HG03097 (cell line): ENCODE results near the gene TOMM6.

Experiments
- ATAC-seq: cut with Tn5 transposase; IDR thresholded peaks from one replicate; pipeline ENCODE4 v1.9.1; 2021; ENCODE audit not compliant: unreplicated experiment, low FRiP score

TOMM6 gene

DNA sequence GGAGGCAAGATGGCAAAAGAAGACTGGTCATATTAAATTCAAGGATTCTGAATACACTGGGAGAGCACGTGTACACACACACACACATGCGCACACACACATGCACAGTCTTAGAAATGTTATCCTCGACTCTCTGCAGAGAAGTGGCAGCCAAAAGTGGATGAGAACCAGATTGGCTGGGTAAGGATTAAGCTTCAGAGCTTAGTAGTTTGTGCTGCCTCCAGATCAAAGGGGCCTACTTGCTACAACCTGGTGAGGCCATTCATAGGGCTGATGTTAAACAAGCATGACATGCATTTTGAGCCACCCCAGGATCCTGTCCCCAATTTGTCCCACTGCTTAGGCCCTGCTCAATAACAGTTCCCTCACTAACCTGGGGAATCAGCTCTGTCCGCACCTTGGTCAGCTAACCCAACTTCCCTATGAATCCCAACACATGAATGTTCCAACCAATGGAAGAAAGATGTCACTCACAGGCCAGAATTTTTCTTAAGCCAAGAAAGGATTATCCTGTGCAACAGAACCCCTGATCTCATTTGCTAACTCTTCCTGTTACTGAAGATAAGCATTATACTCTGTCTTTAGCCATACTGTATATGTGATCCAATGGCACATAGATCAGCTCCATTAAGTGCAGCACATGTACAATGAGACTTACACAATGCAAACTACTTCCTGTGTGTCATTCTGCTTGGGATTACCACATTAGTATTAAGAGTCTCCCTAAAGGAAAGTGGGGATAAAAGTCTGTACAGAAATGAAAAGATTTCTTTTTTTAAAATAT, 31.0 kb downstream of the TOMM6 start:
- no peak for ATAC-seq

DNA sequence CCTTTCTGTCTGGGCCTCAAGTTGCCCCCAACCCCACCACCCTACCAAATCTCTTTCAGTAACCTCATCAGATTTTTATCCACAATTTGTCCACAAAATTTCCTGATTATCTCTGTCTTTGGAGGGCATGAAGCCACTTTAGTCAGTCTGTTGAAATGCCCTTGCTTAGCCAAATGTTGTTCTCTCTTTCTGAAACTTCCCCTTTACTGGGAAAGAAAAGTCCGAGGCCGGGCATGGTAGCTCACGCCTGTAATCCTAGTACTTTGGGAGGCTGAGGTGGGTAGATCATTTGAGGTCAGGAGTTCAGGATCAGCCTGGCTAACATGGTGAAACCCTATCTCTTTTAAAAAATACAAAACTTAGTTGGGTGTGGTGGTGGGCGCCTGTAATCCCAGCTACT, 33.8 kb downstream of the TOMM6 start:
- ATAC-seq, result no peak

DNA sequence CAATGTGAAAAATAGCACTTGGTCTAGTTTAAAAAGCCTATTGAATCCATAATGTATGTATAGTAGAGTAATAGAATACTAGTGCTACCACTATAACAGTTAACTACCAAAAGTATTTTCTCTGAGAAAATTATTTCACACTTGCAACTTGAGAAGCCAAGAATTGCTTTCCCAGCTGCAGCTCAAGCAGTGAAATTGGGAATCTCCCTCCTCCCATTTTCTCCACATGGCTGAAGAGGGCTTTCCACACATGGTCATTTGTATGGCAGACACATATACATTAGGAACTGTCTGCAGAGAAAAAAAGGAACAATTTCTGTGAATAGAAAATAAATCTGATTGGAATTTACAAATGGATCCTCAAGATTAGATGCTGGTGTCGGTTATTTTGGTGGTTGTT, 34.5 kb downstream of the TOMM6 start:
- ATAC-seq, result no peak

DNA sequence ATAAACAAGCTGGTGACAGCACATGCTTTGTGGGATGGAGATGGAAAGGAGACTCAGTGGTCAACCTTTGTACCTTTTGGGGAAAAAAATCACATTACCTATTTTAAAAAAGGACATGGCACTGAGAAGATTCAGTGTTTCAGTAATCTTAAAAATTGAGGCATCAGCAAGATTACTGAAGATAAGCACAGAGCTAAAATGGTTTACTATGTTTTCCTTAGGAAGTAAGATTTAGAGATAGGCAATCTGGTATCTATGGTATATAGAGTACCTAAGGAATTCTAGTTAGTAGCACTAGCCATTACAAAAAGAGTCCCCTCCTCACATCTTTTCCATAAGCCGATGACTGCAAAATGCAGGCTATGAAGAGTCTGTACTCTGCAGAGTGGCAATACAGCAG, 35.7 kb downstream of the TOMM6 start:
- no peak for ATAC-seq

DNA sequence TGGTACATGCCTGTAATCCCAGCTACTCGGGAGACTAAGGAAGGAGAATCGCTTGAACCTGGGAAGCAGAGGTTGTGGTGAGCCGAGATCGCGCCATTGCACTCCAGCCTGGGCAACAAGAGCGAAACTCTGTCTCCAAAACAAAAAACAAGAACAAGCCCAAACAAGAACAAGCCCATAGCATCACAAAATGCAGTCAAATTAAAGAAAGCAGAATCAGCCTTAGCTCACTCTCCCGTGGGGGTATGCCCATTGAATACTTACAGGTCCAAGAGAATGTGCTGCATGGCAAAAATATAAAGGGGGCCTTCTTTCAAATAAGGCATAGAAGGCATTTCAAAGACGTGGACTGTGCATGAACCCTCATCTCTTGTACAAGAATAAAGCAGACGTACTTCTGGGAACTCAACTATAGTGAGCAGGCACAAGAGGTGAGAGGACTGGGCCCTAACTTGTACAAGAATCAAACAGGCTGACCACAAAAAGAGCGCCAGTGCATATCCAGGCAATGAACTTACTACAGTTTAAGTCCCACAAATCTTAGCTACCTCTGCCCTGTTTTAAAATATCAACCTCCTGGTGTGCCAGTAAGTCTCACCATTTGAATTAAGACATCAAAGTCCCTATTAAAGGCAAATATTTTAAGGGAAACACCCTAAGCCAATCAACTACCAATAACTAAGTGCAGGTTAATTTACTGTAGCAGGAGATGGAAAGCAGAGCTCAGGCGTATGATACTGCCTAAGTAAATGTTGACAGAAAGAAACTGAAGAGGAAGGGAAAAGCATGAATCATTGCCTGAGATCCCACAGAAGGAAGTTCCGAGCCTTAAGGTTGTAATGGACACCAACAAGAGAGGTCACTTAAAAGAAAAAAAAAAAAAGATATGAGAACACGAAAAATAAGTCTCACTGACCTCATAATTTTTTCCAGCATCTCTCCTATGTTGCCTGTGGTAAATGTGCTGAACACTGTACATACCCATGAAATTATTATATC, 37.4 kb downstream of the TOMM6 start:
- ATAC-seq, result no peak

DNA sequence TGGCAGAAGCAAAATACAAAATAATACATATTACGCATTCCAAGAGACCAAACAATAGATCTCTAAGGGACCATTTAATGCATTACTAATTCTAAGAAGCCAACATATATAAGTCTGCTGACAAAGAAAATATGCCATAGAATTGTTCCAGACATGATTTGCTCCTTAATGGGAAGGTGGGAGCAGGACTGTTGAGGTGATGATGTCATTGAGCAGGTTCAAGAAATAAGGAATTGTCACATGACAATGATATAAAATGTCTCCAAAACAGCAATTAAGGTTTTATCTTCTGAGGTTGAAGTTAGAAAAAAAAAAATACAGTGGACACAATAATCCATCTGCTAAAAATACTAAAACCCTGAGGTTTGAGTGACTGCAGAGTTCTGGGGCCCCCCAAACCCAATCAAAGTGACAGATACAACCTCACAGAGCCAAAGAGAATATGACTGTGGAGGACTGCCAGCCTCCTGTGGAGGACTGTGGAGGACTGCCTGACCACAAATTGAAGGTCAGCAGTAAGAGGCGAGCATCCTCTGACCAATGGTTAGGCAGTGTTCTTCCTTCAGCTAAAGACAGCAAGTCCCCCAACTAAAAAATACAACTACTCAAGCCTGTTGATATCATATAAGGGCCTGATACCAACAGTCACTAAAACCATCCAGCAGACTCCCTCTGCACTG, 39.0 kb downstream of the TOMM6 start:
- ATAC-seq, result no peak

DNA sequence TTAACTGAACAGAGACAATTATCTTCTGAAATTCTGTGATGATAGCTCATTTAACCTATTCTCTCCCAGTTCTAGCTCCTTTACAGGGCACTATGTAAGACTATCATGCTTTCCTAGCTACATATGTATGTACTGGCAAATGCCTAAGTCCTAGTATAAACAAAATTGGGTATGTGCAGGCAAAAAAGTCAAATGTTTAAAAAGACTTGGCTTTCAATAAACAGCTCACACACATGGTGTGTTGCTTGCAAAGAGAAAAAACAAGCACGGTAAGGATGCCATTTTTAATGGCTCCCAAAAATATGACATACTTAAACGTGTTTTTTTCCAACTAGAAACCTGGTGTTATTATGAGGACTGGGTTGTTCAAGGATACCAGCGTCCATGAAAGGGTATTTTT, 44.8 kb downstream of the TOMM6 start:
- no peak for ATAC-seq

DNA sequence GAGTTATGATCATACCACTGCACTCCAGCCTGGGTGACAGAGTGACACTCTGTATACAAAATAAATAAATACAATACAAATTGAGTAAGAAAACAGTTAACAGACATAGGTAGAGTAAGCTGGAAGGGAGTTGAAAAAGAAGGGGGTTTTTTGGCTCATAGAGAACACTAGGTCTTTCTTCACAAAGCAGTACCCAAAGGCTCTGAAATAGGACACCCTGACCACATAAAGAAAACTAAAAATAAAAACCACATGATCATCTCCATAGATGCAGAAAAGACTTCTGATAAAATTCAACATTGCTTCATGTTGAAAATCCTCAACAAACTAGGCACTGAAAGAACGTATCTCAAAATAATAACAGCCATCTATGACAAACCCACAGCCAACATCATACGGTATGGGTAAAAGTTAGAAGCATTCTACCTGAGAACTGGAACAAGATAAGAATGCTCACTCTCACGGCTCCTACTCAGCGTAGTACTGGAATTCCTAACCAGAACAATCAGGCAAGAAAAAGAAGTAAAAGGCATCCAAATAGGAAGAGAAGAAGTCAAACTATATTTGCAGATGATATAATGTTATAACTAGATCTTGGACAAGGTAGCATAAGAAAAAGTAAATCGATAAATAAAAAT, 48.6 kb downstream of the TOMM6 start:
- ATAC-seq, result no peak

DNA sequence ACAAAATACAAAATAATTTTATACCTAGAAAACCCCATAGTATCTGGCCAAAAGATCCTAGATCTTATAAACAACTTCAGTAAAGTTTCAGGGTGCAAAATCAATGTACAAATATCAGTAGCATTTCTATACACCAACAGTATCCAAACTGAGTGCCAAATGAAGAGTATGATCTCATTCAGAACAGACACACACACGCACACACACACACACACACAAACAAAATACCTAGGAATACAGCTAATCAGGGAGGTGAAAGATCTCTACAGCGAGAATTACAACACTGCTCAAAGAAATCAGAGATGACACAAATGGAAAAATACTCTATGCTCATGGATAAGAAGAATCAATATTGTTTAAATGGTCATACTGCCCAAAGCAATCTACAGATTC, 49.2 kb downstream of the TOMM6 start:
- no peak for ATAC-seq
